ENCODE data around the gene GRIK4.

DNA sequence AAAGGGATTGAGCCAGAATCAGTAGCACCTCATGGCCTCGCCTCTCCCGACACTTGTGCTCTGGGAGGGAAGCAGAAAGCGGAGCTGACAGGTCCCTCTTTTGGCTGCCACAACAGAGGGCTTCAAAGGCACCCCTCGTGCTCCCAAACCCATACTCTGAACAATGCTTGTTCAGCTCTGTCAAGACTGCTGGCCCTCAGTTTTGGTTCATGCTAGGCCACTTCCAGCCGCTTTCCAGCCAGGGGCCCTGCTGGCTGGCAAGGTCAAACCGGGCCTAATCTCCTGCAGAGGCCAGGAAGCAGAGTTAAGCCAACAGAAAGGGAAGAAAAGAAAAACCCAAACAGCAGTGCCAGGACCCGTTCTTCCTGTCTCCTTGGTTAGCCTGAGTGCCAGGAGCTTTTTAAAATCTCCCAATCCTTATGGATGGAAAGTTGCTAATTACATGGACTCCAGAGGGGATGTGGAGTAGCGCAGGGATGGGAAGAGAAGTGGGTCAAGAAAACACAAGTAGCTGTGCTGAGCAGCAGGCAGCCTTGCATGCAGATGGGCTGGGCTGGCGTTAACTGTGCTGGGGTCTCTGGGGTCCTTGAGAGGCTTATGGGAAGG lies 150.6 kb downstream of the GRIK4 start:
- TF ChIP-seq, protein P1, sequence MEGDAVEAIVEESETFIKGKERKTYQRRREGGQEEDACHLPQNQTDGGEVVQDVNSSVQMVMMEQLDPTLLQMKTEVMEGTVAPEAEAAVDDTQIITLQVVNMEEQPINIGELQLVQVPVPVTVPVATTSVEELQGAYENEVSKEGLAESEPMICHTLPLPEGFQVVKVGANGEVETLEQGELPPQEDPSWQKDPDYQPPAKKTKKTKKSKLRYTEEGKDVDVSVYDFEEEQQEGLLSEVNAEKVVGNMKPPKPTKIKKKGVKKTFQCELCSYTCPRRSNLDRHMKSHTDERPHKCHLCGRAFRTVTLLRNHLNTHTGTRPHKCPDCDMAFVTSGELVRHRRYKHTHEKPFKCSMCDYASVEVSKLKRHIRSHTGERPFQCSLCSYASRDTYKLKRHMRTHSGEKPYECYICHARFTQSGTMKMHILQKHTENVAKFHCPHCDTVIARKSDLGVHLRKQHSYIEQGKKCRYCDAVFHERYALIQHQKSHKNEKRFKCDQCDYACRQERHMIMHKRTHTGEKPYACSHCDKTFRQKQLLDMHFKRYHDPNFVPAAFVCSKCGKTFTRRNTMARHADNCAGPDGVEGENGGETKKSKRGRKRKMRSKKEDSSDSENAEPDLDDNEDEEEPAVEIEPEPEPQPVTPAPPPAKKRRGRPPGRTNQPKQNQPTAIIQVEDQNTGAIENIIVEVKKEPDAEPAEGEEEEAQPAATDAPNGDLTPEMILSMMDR (IDR thresholded peaks at IDR 0.05), result no peak
- TF ChIP-seq EZH2 (IDR thresholded peaks at IDR 0.05; ENCODE audit: borderline replicate concordance, insufficient read depth, low read depth, low read length, poor library complexity, severe bottlenecking), result no peak
